Stomach (tissue), 4 donors: ENCODE data around the gene KCTD5.

Source experiments
- CTCF ChIP-seq, 7 experiments: fragments of 450-650 bp in 4 of 7; fragments of 200-600 bp in 3 of 7; sonication (generic) in 3 of 7; IDR thresholded peaks; one replicate each; pipeline ENCODE4 v1.5.1; 2016 to 2019; ENCODE audit warnings: antibody characterized with exemption in 7 of 7, control low read depth in 2 of 7, mild to moderate bottlenecking in 1 of 7
- POLR2A ChIP-seq, 4 donors: fragments of 450-650 bp; IDR thresholded peaks; one replicate each; pipeline ENCODE4 v1.6.1; 2016; ENCODE audit warnings: antibody characterized with exemption in 4 of 4, control low read depth in 2 of 4, mild to moderate bottlenecking in 1 of 4, moderate library complexity in 1 of 4

- no peak for TF ChIP-seq POLR2A (IDR thresholded peaks at IDR 0.05)
- TF ChIP-seq CTCF (IDR thresholded peaks at IDR 0.05), result no peak
Observed at GRCh38 chr16:2687531-2688308, 5.4 kb downstream of the KCTD5 start.
